SK-N-SH (cell line): Measurements from ENCODE around the gene AKT3. TPM values are rescaled to one million over a fixed set of nuclear protein-coding genes. Genes with fewer than 3 reads are reported as not detected.

Experiments
- CTCF ChIA-PET: fragments of 300-600, 350-600 bp; formaldehyde crosslinking; extraction: SDS; loops from one replicate; lab custom pipeline; 2021; lab: Yijun Ruan, JAX
- POLR2A ChIA-PET: fragments of 350-600 bp; sonication (Branson Sonifier 250); formaldehyde crosslinking; extraction: SDS; loops from one replicate; lab custom pipeline; 2020; ENCODE audit warnings: antibody characterized with exemption, inconsistent platforms; lab: Yijun Ruan, JAX
- DNase-seq: peaks from one replicate; pipeline ENCODE4 v3.0.0; 2012
- H2AFZ ChIP-seq: fragments of 200-600 bp; sonication (generic); 2 replicates; pipeline ENCODE4 v1.8.1; 2016; ENCODE audit warnings: antibody characterized with exemption, mild to moderate bottlenecking, low read depth
- H3F3A ChIP-seq: fragments of 200-600 bp; sonication (generic); replicated peaks from 2 replicates; pipeline ENCODE3; 2016; ENCODE audit warnings: antibody characterized with exemption, mild to moderate bottlenecking; ENCODE audit not compliant: insufficient read depth
- H3K27ac ChIP-seq, 2 experiments: fragments of 200-500 bp in 1 of 2; fragments of 200-600 bp in 1 of 2; sonication (Bioruptor generic) in 1 of 2; sonication (generic), shearing (Covaris generic) in 1 of 2; 2 replicates each; pipeline versions ENCODE4 v1.5.1 to v1.6.1; 2014 to 2016; ENCODE audit warnings: low read depth in 2 of 2, inconsistent platforms in 1 of 2, low read length in 1 of 2, mild to moderate bottlenecking in 1 of 2, mixed read lengths in 1 of 2
- H3K27me3 ChIP-seq: fragments of 200-600 bp; sonication (generic), shearing (Covaris generic); 2 replicates; pipeline ENCODE4 v1.6.1; 2016; ENCODE audit warnings: mixed run types; ENCODE audit not compliant: insufficient read depth
- H3K36me3 ChIP-seq, 2 experiments: fragments of 200-500 bp in 1 of 2; fragments of 200-600 bp in 1 of 2; sonication (Bioruptor generic) in 1 of 2; sonication (generic) in 1 of 2; replicated peaks in 1 of 2; 2 replicates each; pipeline versions ENCODE3 to v1.5.1; 2014 to 2016; ENCODE audit warnings: low read length in 1 of 2, mild to moderate bottlenecking in 1 of 2; ENCODE audit not compliant: insufficient read depth in 2 of 2, control insufficient read depth in 1 of 2
- H3K4me1 ChIP-seq, 2 experiments: fragments of 200-500 bp in 1 of 2; fragments of 200-600 bp in 1 of 2; sonication (Bioruptor generic) in 1 of 2; sonication (generic), shearing (Covaris generic) in 1 of 2; 2 replicates each; pipeline versions ENCODE4 v1.5.1 to v1.6.1; 2014 to 2016; ENCODE audit warnings: low read depth in 1 of 2, low read length in 1 of 2, mixed run types in 1 of 2; ENCODE audit not compliant: insufficient read depth in 2 of 2, control insufficient read depth in 1 of 2
- H3K4me2 ChIP-seq: fragments of 200-600 bp; sonication (generic), shearing (Covaris generic); 2 replicates; pipeline ENCODE4 v1.6.1; 2017; ENCODE audit warnings: mixed run types
- H3K4me3 ChIP-seq, 2 experiments: fragments of 200-500 bp in 1 of 2; fragments of 200-600 bp in 1 of 2; sonication (Bioruptor generic) in 1 of 2; sonication (generic), shearing (Covaris generic) in 1 of 2; 2 replicates each; pipeline versions ENCODE4 v1.5.1 to v1.8.1; 2014 to 2016; ENCODE audit warnings: low read depth in 2 of 2, inconsistent platforms in 1 of 2, low read length in 1 of 2, mild to moderate bottlenecking in 1 of 2, mixed read lengths in 1 of 2, moderate library complexity in 1 of 2
- H3K79me2 ChIP-seq: fragments of 200-600 bp; sonication (generic); 2 replicates; pipeline ENCODE4 v1.8.1; 2017; ENCODE audit warnings: mild to moderate bottlenecking; ENCODE audit not compliant: insufficient read depth
- H3K9ac ChIP-seq: fragments of 200-600 bp; sonication (generic); 2 replicates; pipeline ENCODE4 v1.6.1; 2017; ENCODE audit warnings: mixed run types
- H3K9me2 ChIP-seq: fragments of 200-600 bp; sonication (generic); 2 replicates; pipeline ENCODE4 v1.6.1; 2017; ENCODE audit warnings: mixed run types
- H3K9me3 ChIP-seq: fragments of 200-600 bp; sonication (generic); 2 replicates; pipeline ENCODE4 v1.6.1; 2017; ENCODE audit warnings: mixed run types, mild to moderate bottlenecking, moderate library complexity
- H4K20me1 ChIP-seq: fragments of 200-600 bp; sonication (generic); 2 replicates; pipeline ENCODE4 v1.6.1; 2017; ENCODE audit warnings: mild to moderate bottlenecking, mixed run types; ENCODE audit not compliant: insufficient read depth
- CHD2 ChIP-seq: fragments of 150-350 bp; IDR thresholded peaks from 2 replicates; pipeline ENCODE4 v1.6.1; 2018; ENCODE audit warnings: low read length; ENCODE audit not compliant: partially characterized antibody
- ELF1 ChIP-seq: IDR thresholded peaks from 2 replicates; pipeline ENCODE4 v1.4.0; 2012
- FOXJ3 ChIP-seq: sonication (generic); formaldehyde crosslinking; IDR thresholded peaks from 2 replicates; pipeline ENCODE4 v1.5.1; 2020; ENCODE audit warnings: mild to moderate bottlenecking, missing genetic modification reagents
- GATA2 ChIP-seq: sonication (generic); formaldehyde crosslinking; IDR thresholded peaks from 2 replicates; pipeline ENCODE4 v1.5.0; 2020; ENCODE audit warnings: mild to moderate bottlenecking, missing genetic modification reagents
- JUND ChIP-seq: IDR thresholded peaks from 2 replicates; pipeline ENCODE4 v1.4.0; 2012
- MXI1 ChIP-seq: IDR thresholded peaks from 2 replicates; pipeline ENCODE4 v1.6.1; 2012; ENCODE audit warnings: mild to moderate bottlenecking, low read depth, low read length, improper control_type of control experiment
- NRF1 ChIP-seq: IDR thresholded peaks from 2 replicates; pipeline ENCODE4 v1.6.1; 2012; ENCODE audit warnings: low read depth, mild to moderate bottlenecking, low read length
- RAD21 ChIP-seq: IDR thresholded peaks from 2 replicates; pipeline ENCODE4 v1.6.1; 2012; ENCODE audit warnings: mild to moderate bottlenecking, low read length
- RCOR1 ChIP-seq: fragments of 150-350 bp; IDR thresholded peaks from 2 replicates; pipeline ENCODE4 v1.6.1; 2017; ENCODE audit warnings: antibody characterized with exemption, low read length
- RFX5 ChIP-seq: IDR thresholded peaks from 2 replicates; pipeline ENCODE4 v1.6.1; 2012; ENCODE audit warnings: mild to moderate bottlenecking, improper control_type of control experiment, low read length
- SIN3A ChIP-seq: IDR thresholded peaks from 2 replicates; pipeline ENCODE4 v1.6.1; 2012; ENCODE audit warnings: low read depth, mild to moderate bottlenecking, low read length, moderate library complexity, borderline replicate concordance
- TCF12 ChIP-seq: IDR thresholded peaks from 2 replicates; pipeline ENCODE4 v1.4.0; 2012
- USF2 ChIP-seq: fragments of 150-350 bp; IDR thresholded peaks from 2 replicates; pipeline ENCODE4 v1.6.1; 2017; ENCODE audit warnings: antibody characterized with exemption, low read length, low read depth, borderline replicate concordance
- YY1 ChIP-seq: IDR thresholded peaks from 2 replicates; pipeline ENCODE4 v1.4.0; 2012; ENCODE audit warnings: low read depth, mild to moderate bottlenecking
- WGBS: methylation state at CpG from one replicate; pipeline ENCODE4 v1.1.6; 2017; ENCODE audit warnings: low lambda C conversion rate; 5-methylcytosine and 5-hydroxymethylcytosine counted together
- polyA plus RNA-seq, 3 experiments: library from polyadenylated mRNA; depleted of rRNA; stranded (reverse); fragments of >200 nt; gene quantifications; 2 replicates each; pipeline ENCODE4 v1.2.3, GENCODE V29; 2012
- TF ChIP-seq, protein P1 (sequence below): IDR thresholded peaks from 2 replicates; pipeline ENCODE4 v1.4.0; 2012; ENCODE audit warnings: low read depth, borderline replicate concordance
- TF ChIP-seq, protein P2 (sequence below): IDR thresholded peaks from 2 replicates; pipeline ENCODE4 v1.4.0; 2012; ENCODE audit warnings: low read depth, borderline replicate concordance

Gene AKT3
- polyA plus RNA-seq, 1 of the 3 experiments (the other 2 are of a cell fraction) = 12.7 TPM

DNA sequence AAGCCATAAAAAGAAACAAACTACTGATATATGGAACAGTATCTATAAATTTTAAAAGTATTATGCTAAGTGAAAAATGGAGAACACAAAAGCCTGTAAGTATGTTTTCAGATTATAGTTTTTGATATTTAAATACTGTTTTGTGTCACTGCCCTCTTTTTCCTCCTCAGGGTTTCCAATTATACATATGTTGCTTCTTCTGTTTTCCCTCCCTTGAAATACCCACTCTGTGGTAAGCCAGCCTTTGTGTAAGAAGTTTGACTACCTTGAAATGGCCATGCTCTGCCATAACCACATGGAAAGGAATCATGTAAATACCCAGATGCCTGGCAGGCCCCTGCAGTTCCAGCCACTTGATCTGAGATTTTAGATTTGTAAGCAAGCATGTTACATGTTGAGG is 248.3 kb downstream of the AKT3 start (continued):
- no peak for TF ChIP-seq MXI1

GRCh38 chr1:243598433-243598832 is 251.6 kb downstream of the AKT3 start:
- ChIA-PET CTCF (no interaction called here), POLR2A (no interaction called here)
- Histone ChIP-seq H3K36me3 (peaks cover 17 to 30% of the 10 kb centered on the region in 2 experiments), H3K9me2 (no peaks in the 10 kb centered on the region), H4K20me1 (no peaks in the 10 kb centered on the region), H3K9me3 (peaks cover 9% of the 10 kb centered on the region; the same call in 1 of the 2 replicates), H3K27ac (peak overlapping the region in 1 of 2 experiments; percentile 89; a peak in 2 of 4 replicates), H3F3A (peaks cover 50% of the 10 kb centered on the region), H2AFZ (no peak overlapping the region), H3K79me2 (peaks cover 12% of the 10 kb centered on the region; the same call in 1 of the 2 replicates), H3K4me2 (no peak overlapping the region), H3K4me3 (no peak overlapping the region), H3K4me1 (peaks cover 7 to 10% of the 10 kb centered on the region in 2 experiments; a peak in 3 of 4 replicates), H3K9ac (peak overlapping the region; percentile 11; the same call in 1 of the 2 replicates), H3K27me3 (no peaks in the 10 kb centered on the region)
- WGBS = 18% methylated on average over 2 of the region's 2 CpGs
- no peak for DNase-seq
- peak; percentile 27; the same call in 1 of the 2 replicates for TF ChIP-seq TCF12
- no peak for TF ChIP-seq CHD2

- ChIA-PET CTCF (no interaction called here), POLR2A (no interaction called here)
- Histone ChIP-seq H3K27me3 (no peaks in the 10 kb centered on the region), H3F3A (peaks cover 45% of the 10 kb centered on the region), H3K27ac (peak overlapping the region in 1 of 2 experiments; percentile 89; a peak in 2 of 4 replicates), H4K20me1 (no peaks in the 10 kb centered on the region), H3K4me1 (peaks cover 7 to 10% of the 10 kb centered on the region in 2 experiments; a peak in 3 of 4 replicates), H3K4me3 (no peak overlapping the region), H3K4me2 (no peak overlapping the region), H3K9ac (0 out of 2 replicates have a peak overlapping the region, but pooled peaks have one; percentile 0), H3K9me2 (no peaks in the 10 kb centered on the region), H3K9me3 (peaks cover 6% of the 10 kb centered on the region; the same call in 1 of the 2 replicates), H3K79me2 (peaks cover 12% of the 10 kb centered on the region; the same call in 1 of the 2 replicates), H3K36me3 (peaks cover 11 to 22% of the 10 kb centered on the region in 2 experiments), H2AFZ (no peak overlapping the region)
- WGBS = over 99% methylated on average over 3 of the region's 3 CpGs
- no peak for TF ChIP-seq FOXJ3 (CRISPR knock-in tag)
- no peak for DNase-seq
Observed at GRCh38 chr1:243597383-243597782, 252.7 kb downstream of the AKT3 start.

DNA sequence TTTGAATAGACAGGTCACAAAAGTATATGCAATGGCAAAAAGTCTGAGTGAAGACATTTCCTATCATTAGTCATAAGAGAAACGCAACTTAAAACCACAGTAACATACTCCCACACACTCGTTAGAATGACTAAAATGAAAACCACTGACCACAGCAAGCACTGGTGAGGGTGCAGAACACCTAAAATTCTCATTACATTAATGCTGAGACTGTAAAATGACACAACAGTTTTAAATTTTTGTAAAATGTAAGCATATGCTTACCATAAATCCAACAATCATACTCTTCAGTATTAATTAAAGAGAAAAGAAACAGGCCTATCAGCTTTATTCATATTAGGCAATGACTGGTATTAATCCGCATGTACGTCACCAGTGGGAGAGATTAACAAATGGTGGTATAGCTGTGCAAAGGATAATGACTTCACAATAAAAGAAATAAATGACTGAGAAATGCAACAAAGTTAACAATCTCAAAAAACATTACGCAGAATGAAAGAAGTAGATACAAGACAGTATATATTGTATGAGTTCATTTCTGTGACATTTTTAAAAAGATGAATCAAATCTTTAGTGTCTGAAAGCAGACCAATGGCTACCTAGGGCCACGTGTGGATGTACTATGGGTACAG is 253.5 kb downstream of the AKT3 start:
- Histone ChIP-seq H3K4me3 (no peak overlapping the region), H3K27me3 (no peaks in the 10 kb centered on the region), H3K9me3 (no peaks in the 10 kb centered on the region), H3K4me2 (0 out of 2 replicates have a peak overlapping the region, but pooled peaks have one; percentile 26), H3F3A (peaks cover 43% of the 10 kb centered on the region), H3K9ac (peak overlapping the region; percentile 23; the same call in 1 of the 2 replicates), H3K9me2 (no peaks in the 10 kb centered on the region), H3K36me3 (peaks cover 3 to 18% of the 10 kb centered on the region in 2 experiments), H3K79me2 (peaks cover 12% of the 10 kb centered on the region; the same call in 1 of the 2 replicates), H4K20me1 (no peaks in the 10 kb centered on the region), H2AFZ (no peak overlapping the region), H3K27ac (peak overlapping the region; percentile 43 to 89; a peak in 3 of 4 replicates), H3K4me1 (peaks cover 7 to 10% of the 10 kb centered on the region in 2 experiments; a peak in 3 of 4 replicates)
- 45% methylated on average over 6 of the region's 6 CpGs for WGBS
- POLR2A ChIA-PET = no interaction called here
- DNase-seq = no peak
- CTCF ChIA-PET = no interaction called here
- TF ChIP-seq NRF1 (no peak), JUND (peak; percentile 62), GATA2 (no peak), RAD21 (no peak), ELF1 (no peak), FOXJ3 (CRISPR knock-in tag) (no peak), SIN3A (no peak), YY1 (no peak), RFX5 (no peak), RCOR1 (no peak), USF2 (no peak)
- TF ChIP-seq, protein P1, sequence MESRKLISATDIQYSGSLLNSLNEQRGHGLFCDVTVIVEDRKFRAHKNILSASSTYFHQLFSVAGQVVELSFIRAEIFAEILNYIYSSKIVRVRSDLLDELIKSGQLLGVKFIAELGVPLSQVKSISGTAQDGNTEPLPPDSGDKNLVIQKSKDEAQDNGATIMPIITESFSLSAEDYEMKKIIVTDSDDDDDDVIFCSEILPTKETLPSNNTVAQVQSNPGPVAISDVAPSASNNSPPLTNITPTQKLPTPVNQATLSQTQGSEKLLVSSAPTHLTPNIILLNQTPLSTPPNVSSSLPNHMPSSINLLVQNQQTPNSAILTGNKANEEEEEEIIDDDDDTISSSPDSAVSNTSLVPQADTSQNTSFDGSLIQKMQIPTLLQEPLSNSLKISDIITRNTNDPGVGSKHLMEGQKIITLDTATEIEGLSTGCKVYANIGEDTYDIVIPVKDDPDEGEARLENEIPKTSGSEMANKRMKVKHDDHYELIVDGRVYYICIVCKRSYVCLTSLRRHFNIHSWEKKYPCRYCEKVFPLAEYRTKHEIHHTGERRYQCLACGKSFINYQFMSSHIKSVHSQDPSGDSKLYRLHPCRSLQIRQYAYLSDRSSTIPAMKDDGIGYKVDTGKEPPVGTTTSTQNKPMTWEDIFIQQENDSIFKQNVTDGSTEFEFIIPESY = no peak
- TF ChIP-seq, protein P2, sequence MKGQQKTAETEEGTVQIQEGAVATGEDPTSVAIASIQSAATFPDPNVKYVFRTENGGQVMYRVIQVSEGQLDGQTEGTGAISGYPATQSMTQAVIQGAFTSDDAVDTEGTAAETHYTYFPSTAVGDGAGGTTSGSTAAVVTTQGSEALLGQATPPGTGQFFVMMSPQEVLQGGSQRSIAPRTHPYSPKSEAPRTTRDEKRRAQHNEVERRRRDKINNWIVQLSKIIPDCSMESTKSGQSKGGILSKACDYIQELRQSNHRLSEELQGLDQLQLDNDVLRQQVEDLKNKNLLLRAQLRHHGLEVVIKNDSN = no peak
